Colonic mucosa (tissue), 4 donors: ENCODE results near the gene OR1Q1. TPM values are rescaled to one million over a fixed set of nuclear protein-coding genes. Genes with fewer than 3 reads are reported as not detected.

ENCODE experiments used
- DNase-seq: peaks from one replicate; pipeline ENCODE4 v3.0.0-alpha.2; 2020
- H3K27ac ChIP-seq: fragments of 200-600 bp; one replicate; pipeline ENCODE4 v1.8.0; 2021
- H3K27me3 ChIP-seq: fragments of 200-600 bp; one replicate; pipeline ENCODE4 v1.8.0; 2021
- H3K36me3 ChIP-seq: fragments of 200-600 bp; one replicate; pipeline ENCODE4 v1.8.0; 2021
- H3K4me1 ChIP-seq: fragments of 200-600 bp; one replicate; pipeline ENCODE4 v1.8.0; 2021; ENCODE audit warnings: mild to moderate bottlenecking
- H3K4me3 ChIP-seq: fragments of 200-600 bp; one replicate; pipeline ENCODE4 v1.8.0; 2021
- H3K9ac ChIP-seq, 2 donors: one replicate each; pipeline ENCODE4 v1.7.0; 2013; ENCODE audit warnings: control low read depth in 2 of 2, low read depth in 2 of 2, low read length in 2 of 2
- H3K9me3 ChIP-seq: fragments of 200-600 bp; one replicate; pipeline ENCODE4 v1.8.0; 2021
- CTCF ChIP-seq: fragments of 200-600 bp; IDR thresholded peaks from one replicate; pipeline ENCODE4 v1.8.0; 2022; ENCODE audit warnings: antibody characterized with exemption, mild to moderate bottlenecking
- intact Hi-C: fragments of 100-400 bp; cut with DNase I; formaldehyde crosslinking; loops from one replicate; pipeline ENCODE4 v1.14.1; 2022
- total RNA-seq, 2 donors: library from RNA; stranded (reverse); fragmentation: NEBNext Ultra II Directional in 1 of 2; extraction: Animal tissue kit (Norgen Biotek cat#: 25700) in 1 of 2; gene quantifications; one replicate each; pipeline ENCODE4 v1.2.1, GENCODE V29; 2021
- donor health status: healthy.
- donor health status: DM: no; HTN: no; CAD: no.
- donor health status: DM: no; HTN: no; CAD: no.

OR1Q1 gene
- total RNA-seq, 2 donors from 2014 or later = not detected

GRCh38 chr9:122657527-122657926, 43.0 kb downstream of the OR1Q1 start, which contains the start of gene OR1B1:
Gene OR1B1 (minus strand): TSS chr9:122657627.
- no peaks in the 10 kb centered on the region for H3K4me1 ChIP-seq
- no peak within 1 kb of the TSS for H3K9ac ChIP-seq
- no peak for DNase-seq
- H3K4me3 ChIP-seq = no peak within 1 kb of the TSS
- no peak within 1 kb of the TSS for H3K27ac ChIP-seq
- intact Hi-C loops = no loop called here
- no peaks in the 10 kb centered on the region for H3K36me3 ChIP-seq
- H3K9me3 ChIP-seq = no peaks in the 10 kb centered on the region
- no peaks in the 10 kb centered on the region for H3K27me3 ChIP-seq
- TF ChIP-seq CTCF = no peak

- TF ChIP-seq CTCF = no peak
- Histone ChIP-seq H3K27me3 (no peaks in the 10 kb centered on the region), H3K4me1 (no peaks in the 10 kb centered on the region), H3K27ac (no peak within 1 kb of the TSS), H3K9me3 (no peaks in the 10 kb centered on the region), H3K9ac (no peak within 1 kb of the TSS), H3K4me3 (no peak within 1 kb of the TSS), H3K36me3 (no peaks in the 10 kb centered on the region)
- no peak for DNase-seq
- intact Hi-C loops = no loop called here
Measured at GRCh38 chr9:122661416-122661815, 46.9 kb downstream of the OR1Q1 start, which contains the start of gene OR1L1. Gene OR1L1 (plus strand): TSS chr9:122661716. CDS start chr9:122661716, 0 bp downstream.

Other genes starting within 250 kb of the OR1Q1 start
- 10 to 100 TPM in 1 of 2 donors, 1 to 10 TPM in 1; 6.2 to 26.7 TPM for gene PTGS1, start 243.7 kb upstream of the OR1Q1 start, total RNA-seq
- not detected for gene OR1J1, start 136.8 kb upstream of the OR1Q1 start, total RNA-seq
- gene OR1J2, start 103.9 kb upstream of the OR1Q1 start, total RNA-seq = not detected
- not detected for gene OR1J4, start 95.6 kb upstream of the OR1Q1 start, total RNA-seq
- gene OR1N1, start 87.4 kb upstream of the OR1Q1 start, total RNA-seq = not detected
- not detected for gene OR1N2, start 61.6 kb upstream of the OR1Q1 start, total RNA-seq
- not detected for gene OR1L8, start 31.4 kb upstream of the OR1Q1 start, total RNA-seq
- gene OR1B1, start 42.9 kb downstream of the OR1Q1 start, total RNA-seq = not detected
- not detected for gene OR1L1, start 47.0 kb downstream of the OR1Q1 start, total RNA-seq
- gene OR1L3, start 60.4 kb downstream of the OR1Q1 start, total RNA-seq = not detected
- gene OR1L4, start 109.3 kb downstream of the OR1Q1 start, total RNA-seq = not detected
- not detected for gene OR1L6, start 127.6 kb downstream of the OR1Q1 start, total RNA-seq
- gene OR5C1, start 174.2 kb downstream of the OR1Q1 start, total RNA-seq = not detected
- not detected for gene OR1K1, start 185.4 kb downstream of the OR1Q1 start, total RNA-seq
- 10 to 100 TPM; 14.9 to 16.2 TPM for gene PDCL, start 213.8 kb downstream of the OR1Q1 start, total RNA-seq